NOMO-1 treated with dmso at 0.1 percent for 144 hours (cell line): ENCODE data around the gene SCART1.
"Not testable (repeated sequence)": the region's sequence is repeated elsewhere in the genome, so short reads cannot be mapped to it uniquely, and the experiment has no call there.

Experiments
- DNase-seq: peaks from one replicate; lab custom pipeline; 2025; ENCODE audit not compliant: unreplicated experiment; lab: John Stamatoyannopoulos, UW

SCART1 gene

GRCh38 chr10:133467286-133467911, 13.7 kb downstream of the SCART1 start:
- DNase-seq, result no peak

DNA sequence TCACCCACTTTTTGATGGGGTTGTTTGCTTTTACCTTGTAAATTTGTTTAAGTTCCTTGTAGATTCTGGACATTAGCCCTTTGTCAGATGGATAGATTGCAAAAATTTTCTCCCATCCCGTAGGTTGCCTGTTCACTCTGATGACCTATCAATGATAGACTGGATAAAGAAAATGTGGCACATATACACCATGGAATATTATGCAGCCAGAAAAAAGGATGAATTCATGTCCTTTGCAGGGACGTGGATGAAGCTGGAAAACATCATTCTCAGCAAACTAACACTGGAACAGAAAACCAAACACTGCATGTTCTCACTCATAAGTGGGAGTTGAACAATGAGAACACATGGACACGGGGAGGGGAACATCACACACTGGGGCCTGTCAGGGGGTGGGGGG, 15.5 kb downstream of the SCART1 start:
- DNase-seq, result not testable (repeated sequence)

DNA sequence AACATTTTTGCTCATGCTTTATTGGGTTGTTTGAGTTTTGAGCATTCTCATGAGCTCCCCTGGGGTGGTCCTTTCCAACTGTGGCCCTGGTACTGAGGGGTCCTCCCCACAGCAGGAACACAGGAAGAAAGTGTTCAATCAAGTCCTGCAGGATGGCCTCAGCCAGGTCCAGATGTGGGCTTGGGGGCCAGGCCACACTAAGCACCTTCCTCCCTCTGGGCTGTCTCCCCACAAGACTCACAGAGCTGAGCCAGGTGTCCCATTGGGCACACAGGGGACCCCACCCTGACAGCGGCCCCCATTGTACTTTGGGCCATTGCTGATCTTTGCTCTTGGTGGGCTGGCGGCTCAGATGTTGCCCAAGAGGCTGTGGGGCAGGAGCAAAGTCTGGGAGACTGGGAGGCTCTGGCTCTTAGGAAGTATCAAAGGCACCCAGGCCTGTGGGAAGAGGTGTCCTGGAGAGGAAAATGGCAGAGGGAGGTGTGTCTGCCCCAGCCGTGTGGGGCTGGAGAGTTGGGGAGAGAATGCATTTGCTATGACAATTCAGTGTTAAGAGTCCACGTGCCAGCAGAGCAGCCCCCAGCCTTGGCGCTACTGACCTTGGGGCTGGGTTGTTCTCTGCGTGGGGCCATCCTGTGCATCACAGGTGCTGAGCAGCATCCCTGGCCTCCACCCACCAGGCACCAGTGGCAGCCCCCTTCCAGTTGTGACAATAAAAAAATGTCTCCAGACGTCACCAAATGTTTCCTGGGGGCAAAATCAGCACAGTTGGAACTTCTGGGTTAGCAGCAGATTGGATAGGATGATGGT, 17.8 kb downstream of the SCART1 start:
- no peak for DNase-seq

DNA sequence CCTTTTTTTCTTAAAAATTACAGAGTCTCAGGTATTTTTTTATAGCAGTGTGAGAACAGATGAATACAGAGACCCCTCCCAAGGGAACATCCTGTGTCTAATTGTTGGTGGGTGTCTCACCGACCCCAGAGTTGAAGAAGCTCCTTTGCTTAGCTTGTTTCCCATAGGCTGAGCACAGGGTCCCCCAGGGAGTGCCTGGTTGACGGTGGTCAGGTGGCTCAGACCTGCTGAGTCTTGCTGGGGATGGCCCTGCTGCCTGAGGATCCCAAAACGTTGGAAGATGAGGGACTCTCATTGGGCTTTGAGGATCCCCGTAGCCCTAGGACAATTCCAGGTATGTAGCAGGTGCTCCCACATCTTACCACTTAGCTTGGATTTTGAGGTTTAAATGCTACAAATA, 19.5 kb downstream of the SCART1 start:
- DNase-seq, result no peak

- no peak for DNase-seq
Measured at GRCh38 chr10:133474027-133474426, 20.3 kb downstream of the SCART1 start.

GRCh38 chr10:133474665-133475424, 21.1 kb downstream of the SCART1 start:
- no peak for DNase-seq

- DNase-seq, result no peak
Measured at GRCh38 chr10:133475425-133475734, 21.6 kb downstream of the SCART1 start.

DNA sequence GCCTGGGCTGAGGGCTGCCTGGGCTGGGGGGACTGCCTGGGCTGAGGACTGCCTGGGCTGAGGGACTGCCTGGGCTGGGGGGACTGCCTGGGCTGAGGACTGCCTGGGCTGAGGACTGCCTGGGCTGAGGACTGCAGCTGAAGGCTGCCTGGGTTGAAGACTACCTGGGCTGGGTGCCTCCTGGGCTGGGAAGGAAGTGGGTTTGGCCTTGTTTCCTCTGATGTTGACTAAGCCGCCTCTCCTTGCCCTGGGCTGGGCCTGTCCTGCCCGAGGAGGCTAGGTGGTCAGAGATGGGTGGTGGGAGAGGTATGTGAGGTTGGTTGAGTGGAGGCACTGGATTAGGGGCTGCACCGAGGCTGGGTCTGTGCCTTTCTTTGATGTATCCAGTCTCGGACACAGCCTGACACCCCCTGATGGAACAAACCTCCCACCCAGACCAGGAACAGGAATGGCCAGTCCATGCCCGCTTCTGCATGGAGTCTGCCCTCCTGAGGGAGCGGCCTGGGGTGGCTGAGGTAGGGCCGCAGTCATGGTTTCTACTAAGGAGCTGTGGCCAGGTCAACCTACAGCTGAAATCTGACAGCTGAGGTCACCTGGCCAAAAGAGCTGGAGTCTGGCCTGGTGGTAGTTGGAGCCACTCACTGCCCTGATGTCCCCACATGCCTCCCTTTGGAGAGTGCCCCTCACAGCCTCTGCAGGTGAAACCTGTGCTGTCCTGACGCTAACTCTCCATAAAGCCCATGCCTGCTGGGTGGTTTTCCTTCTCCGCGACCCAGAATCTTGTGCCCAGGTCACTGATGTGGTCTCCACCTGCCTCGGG, 22.3 kb downstream of the SCART1 start:
- no peak for DNase-seq

DNA sequence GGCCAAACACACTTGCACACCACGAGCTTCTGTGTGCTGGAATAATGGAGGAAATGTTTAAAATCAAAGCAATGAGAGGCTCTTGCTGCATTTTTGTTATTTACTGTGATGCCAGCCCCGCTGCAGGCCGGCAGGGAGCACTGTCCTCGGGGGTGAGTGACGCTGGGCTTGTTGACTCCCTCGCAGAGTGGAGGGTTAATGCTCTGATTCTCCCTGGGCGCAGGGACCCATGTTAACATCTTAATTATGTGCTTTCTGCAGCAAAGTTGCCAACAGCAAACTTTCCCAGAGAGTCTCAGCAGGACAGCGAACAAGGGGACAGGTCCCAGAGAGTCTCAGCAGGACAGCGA, 22.9 kb downstream of the SCART1 start:
- DNase-seq, result no peak

DNA sequence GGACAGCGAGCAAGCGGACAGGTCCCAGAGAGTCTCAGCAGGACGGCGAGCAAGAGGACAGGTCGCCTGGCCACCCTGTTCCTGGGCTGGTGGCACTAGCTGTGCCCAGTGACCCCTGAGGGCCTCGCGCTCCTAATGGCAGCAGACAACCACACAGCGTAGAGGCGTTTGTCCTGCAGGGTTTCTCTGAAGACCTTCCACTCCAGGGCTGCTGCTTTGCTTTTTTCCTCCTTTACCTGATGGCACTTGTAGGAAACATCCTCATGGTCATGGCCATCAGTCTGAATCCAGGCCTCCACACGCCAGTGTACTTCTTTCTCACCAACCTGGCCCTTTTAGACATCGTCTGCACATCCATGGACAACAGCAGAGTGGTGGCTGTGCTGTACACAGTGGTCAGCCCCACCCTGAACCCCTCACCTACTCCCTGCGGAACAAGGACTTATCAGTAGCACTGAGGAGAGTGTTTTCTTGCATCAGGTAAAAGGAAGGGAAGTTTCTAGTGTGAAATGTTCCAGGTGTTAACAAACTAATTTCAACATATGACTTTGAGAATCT, 27.4 kb downstream of the SCART1 start:
- no peak for DNase-seq

DNA sequence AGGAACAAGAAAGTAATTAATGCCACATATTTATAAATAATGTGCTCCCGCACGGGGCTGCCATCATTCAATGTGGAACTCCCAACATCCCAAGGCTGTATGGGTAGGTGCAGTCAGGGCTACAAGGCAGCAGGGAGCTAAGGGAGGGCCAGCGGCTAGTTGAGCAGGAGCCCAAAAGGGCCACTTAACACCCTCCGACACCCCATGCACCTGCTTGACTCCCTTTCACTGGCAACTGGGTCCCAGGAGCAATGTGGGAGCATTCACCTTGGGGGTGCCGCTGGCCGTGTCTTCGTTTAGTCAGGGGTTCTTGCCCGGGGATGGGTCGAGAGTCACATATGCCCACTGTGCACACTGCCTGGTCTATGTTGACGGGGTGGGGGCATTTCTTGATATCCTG, 27.9 kb downstream of the SCART1 start:
- DNase-seq, result no peak

GRCh38 chr10:133484818-133485217, 31.1 kb downstream of the SCART1 start:
- no peak for DNase-seq

- DNase-seq, result no peak
Measured at GRCh38 chr10:133487085-133487484, 33.3 kb downstream of the SCART1 start.

- DNase-seq, result no peak
Measured at GRCh38 chr10:133488354-133488753, 34.6 kb downstream of the SCART1 start.

DNA sequence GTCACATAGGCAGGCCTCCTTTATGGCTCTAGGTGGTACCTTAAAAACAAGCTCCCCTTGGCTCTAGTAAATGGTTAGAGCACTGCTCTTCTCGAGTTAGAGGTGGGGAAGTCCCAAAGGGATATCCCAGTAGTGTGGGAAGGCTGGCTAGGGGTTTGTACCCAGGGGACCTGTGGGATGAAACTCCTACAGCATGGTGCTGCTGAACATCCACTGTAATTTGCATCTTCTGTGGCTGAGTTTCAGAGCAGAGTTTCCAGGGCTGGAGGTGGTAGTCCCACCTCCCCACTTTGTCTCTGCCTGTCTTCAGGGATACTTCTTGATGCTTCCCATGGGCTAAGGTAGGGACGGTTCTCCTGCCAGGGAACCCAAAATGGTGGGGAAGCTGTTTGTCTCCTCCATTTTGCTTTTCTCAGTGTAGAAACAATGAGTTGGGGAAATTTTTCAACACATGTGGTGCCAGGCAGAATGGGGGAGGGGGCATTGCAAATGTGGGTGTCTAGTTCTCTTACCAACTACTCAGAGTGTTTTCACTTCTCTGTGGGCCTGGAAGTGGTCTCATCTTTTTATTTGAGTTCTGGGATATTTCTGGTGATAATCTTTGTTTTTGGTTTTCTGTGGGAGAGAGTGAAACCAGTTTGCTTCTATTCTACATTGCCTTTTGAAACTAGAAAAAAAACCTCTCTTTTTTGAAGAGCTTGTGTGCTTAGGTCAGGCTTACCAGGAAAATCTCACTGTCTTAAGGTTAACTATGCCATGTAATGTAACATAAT, 36.3 kb downstream of the SCART1 start:
- no peak for DNase-seq

GRCh38 chr10:133493562-133493961, 39.8 kb downstream of the SCART1 start:
- peak; percentile 8 for DNase-seq

DNA sequence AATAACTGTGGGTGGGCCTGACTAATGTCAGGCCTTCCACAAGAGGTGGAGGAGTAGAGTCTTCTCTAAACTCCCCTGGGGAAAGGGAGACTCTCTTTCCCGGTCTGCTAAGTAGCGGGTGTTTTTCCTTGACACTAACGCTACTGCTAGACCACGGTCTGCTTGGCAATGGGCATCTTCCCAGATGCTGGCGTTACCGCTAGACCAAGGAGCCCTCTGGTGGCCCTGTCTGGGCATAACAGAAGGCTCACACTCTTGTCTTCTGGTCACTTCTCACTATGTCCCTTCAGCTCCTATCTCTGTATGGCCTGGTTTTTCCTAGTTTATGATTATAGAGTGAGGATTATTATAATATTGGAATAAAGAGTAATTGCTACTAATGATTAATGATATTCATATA, 43.6 kb downstream of the SCART1 start:
- not testable (repeated sequence) for DNase-seq

GRCh38 chr10:133499176-133499575, 45.4 kb downstream of the SCART1 start:
- DNase-seq, result not testable (repeated sequence)

GRCh38 chr10:133500897-133501296, 47.2 kb downstream of the SCART1 start:
- DNase-seq, result not testable (repeated sequence)

DNA sequence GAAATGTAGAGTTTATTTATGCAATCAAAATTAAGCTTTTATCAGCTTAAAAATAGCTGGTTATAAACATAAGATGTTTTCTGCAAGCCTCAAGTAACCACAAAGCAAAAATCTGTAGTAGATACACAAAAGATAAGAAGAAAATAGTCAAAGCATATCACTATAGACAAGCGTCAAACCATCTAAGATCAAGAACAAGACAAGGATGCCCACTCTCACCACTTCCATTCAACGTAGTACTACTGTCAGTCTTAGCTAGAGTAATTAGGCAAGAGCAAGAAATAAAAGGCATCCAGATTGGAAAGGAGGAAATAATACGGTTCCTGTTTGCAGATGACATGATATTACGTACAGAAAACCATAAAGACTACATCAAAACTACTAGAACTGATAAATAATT, 56.0 kb downstream of the SCART1 start:
- no peak for DNase-seq
